T47D (cell line): ENCODE results near the gene ATM.
A peak's percentile ranks its signal among the peaks of the same experiment; 100 is the strongest.

Source experiments
- DNase-seq, 2 experiments: peaks; one replicate each; pipeline versions ENCODE4 v3.0.0 to v3.0.0-alpha.2; 2011 to 2012; ENCODE audit warnings: low read depth in 1 of 2, low spot score in 1 of 2
- JUND ChIP-seq: IDR thresholded peaks from 2 replicates; pipeline ENCODE4 v1.6.1; 2012; ENCODE audit warnings: low read depth
- in situ Hi-C: cut with HindIII; loops from 2 replicates; pipeline ENCODE4 v1.10.0; 2016; ENCODE audit warnings: low sequenced_read_pairs, low pct_unique_long_range_greater_than_20kb

The ATM gene

DNA sequence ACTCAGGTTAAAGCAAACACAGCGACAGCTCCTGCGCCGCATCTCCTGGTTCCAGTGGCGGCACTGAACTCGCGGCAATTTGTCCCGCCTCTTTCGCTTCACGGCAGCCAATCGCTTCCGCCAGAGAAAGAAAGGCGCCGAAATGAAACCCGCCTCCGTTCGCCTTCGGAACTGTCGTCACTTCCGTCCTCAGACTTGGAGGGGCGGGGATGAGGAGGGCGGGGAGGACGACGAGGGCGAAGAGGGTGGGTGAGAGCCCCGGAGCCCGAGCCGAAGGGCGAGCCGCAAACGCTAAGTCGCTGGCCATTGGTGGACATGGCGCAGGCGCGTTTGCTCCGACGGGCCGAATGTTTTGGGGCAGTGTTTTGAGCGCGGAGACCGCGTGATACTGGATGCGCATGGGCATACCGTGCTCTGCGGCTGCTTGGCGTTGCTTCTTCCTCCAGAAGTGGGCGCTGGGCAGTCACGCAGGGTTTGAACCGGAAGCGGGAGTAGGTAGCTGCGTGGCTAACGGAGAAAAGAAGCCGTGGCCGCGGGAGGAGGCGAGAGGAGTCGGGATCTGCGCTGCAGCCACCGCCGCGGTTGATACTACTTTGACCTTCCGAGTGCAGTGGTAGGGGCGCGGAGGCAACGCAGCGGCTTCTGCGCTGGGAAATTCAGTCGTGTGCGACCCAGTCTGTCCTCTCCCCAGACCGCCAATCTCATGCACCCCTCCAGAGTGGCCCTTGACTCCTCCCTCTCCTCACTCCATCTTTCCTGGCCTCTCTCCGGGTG is at the start of gene ATM, which contains the start of gene NPAT:
TSS of gene ATM (plus strand) at position 494 of the 774 bp plus-strand sequence. CDS start 4,558 bp downstream, outside the sequence.
TSS of gene NPAT (minus strand) at position 65 of the 774 bp plus-strand sequence. CDS start 102 bp downstream, outside the sequence.
- no peak for TF ChIP-seq JUND
- DNase-seq = peak; percentile 77 to 100
- in situ Hi-C loops = no loop called here

DNA sequence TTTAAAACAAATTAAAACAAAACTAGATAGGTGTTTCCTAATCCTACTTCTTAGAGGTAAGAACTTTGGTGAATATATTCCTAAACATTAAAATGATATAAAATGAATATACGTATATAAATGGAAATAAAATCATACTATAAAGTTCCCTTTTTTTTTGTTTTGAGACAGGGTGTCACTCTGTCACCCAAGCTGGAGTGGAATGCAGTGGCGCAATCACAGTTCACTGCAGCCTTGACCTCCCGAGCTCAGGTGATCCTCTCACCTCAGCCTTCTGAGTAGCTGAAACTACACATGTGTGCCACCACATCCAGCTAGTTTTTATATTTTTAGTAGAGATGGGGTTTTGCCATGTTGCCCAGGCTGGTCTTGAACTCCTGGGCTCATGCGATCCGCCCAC is 45.3 kb upstream of the ATM start:
- in situ Hi-C loops = no loop called here
- DNase-seq = no peak
- TF ChIP-seq JUND = no peak

GRCh38 chr11:108193725-108194124 is 29.1 kb upstream of the ATM start:
- TF ChIP-seq JUND = no peak
- in situ Hi-C loops = no loop called here
- DNase-seq = no peak

DNA sequence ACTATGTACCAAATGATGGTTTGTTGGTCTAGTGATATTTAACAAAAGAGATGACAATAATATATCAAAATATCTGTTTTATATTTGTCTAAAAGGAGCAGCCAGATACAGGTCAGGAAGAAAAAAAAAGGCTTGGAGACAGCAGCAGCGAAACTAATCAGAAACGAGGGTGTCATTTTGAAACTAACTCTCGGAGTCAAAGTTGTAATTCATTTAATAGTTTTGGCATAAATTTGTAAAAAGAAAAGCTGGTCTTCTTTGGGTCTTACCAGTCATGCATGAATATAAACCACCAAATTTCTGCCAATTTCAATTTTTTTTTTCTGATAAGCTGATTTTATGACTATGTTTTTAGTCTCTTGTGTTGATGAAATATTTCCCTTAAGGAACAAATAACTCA is 26.0 kb upstream of the ATM start:
- no peak for TF ChIP-seq JUND
- in situ Hi-C loops = no loop called here
- no peak for DNase-seq

DNA sequence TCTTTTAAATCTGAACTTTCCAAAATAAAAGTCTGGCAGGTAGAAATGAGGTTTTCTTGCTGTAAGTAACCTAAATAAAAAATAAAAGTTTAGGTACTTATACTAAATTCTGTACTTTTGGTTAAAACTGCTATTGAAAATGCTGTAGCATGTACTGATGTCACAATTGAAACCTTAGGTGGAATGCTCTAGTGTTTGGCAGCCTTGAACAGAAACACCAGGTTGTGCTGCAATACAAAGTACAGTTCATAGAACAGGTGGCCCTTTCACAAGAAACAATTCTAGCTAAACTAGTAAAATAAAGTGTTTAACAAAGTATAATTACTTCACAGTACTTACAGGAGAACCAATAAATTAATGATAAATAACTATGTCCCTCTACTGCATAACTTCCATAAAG is 25.5 kb upstream of the ATM start:
- no peak for TF ChIP-seq JUND
- DNase-seq = no peak
- in situ Hi-C loops = no loop called here

- in situ Hi-C loops = no loop called here
- no peak for TF ChIP-seq JUND
These were observed 24.0 kb upstream of the ATM start for GRCh38 chr11:108198833-108199232.

GRCh38 chr11:108199446-108200321 is 23.2 kb upstream of the ATM start:
- DNase-seq = peak in 1 of 2 experiments; percentile 13
- in situ Hi-C loops = no loop called here
- TF ChIP-seq JUND = no peak

More at GRCh38 chr11:108198833-108199232, 24.0 kb upstream of the ATM start:
- DNase-seq = no peak

DNA sequence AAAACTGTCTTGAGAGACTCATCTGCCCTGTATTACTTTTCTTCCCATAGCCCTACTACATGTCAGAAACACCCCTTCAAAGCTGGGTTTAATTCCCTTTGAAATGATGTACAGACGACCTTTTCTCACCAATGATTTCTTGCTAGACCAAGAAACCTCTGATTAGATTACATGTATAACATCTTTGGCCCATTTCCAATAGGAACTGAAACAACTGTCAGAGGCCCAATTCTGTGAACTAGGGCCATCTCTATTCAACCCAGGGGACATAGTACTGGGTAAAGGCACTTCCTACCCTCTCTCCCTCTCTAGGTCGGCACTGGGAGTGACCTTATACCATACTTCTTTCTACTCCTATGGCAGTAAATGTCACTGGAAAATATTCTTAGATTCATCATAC is 19.8 kb upstream of the ATM start:
- in situ Hi-C loops = no loop called here
- DNase-seq = no peak
- no peak for TF ChIP-seq JUND

- TF ChIP-seq JUND = no peak
- no peak for DNase-seq
- in situ Hi-C loops = no loop called here
These were observed 18.5 kb upstream of the ATM start for GRCh38 chr11:108204376-108204775.

- DNase-seq = no peak
- in situ Hi-C loops = no loop called here
- TF ChIP-seq JUND = no peak
These were observed 17.9 kb upstream of the ATM start for GRCh38 chr11:108204929-108205499.

DNA sequence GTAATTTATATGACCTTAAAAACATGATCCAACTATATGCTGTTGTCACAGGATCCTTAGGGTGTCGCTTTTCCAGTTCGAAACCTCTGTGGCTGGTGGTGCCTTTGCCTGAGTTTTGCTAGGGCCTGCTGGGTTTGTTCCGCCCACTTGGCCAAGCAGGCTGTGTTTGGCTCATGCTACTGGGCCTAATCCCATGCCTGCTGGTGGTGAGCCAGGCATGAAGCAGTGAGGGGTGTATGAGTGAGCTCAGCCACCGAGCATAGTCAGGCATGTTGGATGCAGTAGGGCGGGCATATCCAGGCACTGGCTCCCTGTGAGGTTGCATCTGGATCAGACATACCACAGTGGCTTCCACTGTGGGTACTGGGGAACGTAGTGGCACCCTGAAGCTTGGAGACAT is 16.7 kb upstream of the ATM start:
- in situ Hi-C loops = no loop called here
- no peak for TF ChIP-seq JUND
- DNase-seq = no peak

- TF ChIP-seq JUND = no peak
- in situ Hi-C loops = no loop called here
- DNase-seq = peak in 1 of 2 experiments; percentile 18
These were observed 15.7 kb upstream of the ATM start for GRCh38 chr11:108206969-108207682.

DNA sequence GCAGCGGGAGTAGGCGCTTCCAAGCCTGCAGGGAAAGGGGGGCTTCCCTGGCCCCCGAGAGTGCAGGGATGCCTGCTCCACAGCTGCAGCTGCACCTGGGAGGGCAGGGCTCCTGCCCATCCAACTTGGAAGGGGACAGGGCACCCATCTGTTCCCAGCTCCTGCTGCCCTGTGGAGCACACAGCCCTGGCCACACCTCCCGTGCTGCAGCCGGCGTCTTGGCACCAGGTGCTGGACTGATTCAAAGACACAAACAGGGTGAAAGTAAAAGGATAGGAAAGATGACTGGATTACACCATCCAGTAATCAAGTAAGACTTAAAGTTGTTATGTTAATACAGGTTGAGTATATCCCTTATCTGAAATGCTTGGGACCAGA is 15.2 kb upstream of the ATM start:
- in situ Hi-C loops = no loop called here
- DNase-seq = no peak
- no peak for TF ChIP-seq JUND
